SU-DHL-6 (cell line): ENCODE data around the gene PRKAR2B.

Source experiments
- H2AFZ ChIP-seq: fragments of 200-600 bp; sonication (generic); 2 replicates; pipeline ENCODE4 v1.6.1; 2014; ENCODE audit warnings: low read depth, mild to moderate bottlenecking, moderate library complexity, mixed read lengths, antibody characterized with exemption, low read length; ENCODE audit not compliant: severe bottlenecking
- H3F3A ChIP-seq: fragments of 200-600 bp; shearing (Covaris generic); 2 replicates; pipeline ENCODE4 v1.6.0; 2016; ENCODE audit warnings: antibody characterized with exemption, mild to moderate bottlenecking; ENCODE audit not compliant: insufficient read depth
- H3K27ac ChIP-seq: fragments of 200-600 bp; sonication (generic); 2 replicates; pipeline ENCODE4 v1.5.1; 2016; ENCODE audit warnings: low read depth, mild to moderate bottlenecking, low read length, moderate library complexity, mixed read lengths
- H3K27me3 ChIP-seq: fragments of 200-600 bp; sonication (generic), shearing (Covaris generic); 2 replicates; pipeline ENCODE4 v1.6.0; 2014; ENCODE audit warnings: mild to moderate bottlenecking, low read length
- H3K36me3 ChIP-seq: fragments of 200-600 bp; sonication (generic); 2 replicates; pipeline ENCODE4 v1.6.1; 2014; ENCODE audit warnings: mild to moderate bottlenecking, low read length, mixed read lengths
- H3K4me2 ChIP-seq: fragments of 300-600, 200-600 bp; shearing (Covaris generic), sonication (generic); 2 replicates; pipeline ENCODE4 v1.6.0; 2014; ENCODE audit warnings: low read length, low read depth, mild to moderate bottlenecking; ENCODE audit not compliant: poor library complexity, severe bottlenecking
- H3K4me3 ChIP-seq: fragments of 200-600 bp; sonication (generic); 2 replicates; pipeline ENCODE4 v1.5.1; 2014; ENCODE audit warnings: antibody characterized with exemption, low read length, mild to moderate bottlenecking, mixed read lengths; ENCODE audit not compliant: insufficient read depth, poor library complexity, severe bottlenecking
- H3K79me2 ChIP-seq: fragments of 200-600 bp; sonication (generic); 2 replicates; pipeline ENCODE4 v1.6.1; 2014; ENCODE audit warnings: mild to moderate bottlenecking, low read length, moderate library complexity; ENCODE audit not compliant: insufficient read depth
- H3K9ac ChIP-seq: fragments of 200-600 bp; sonication (generic); 2 replicates; pipeline ENCODE4 v1.7.0; 2014; ENCODE audit warnings: mild to moderate bottlenecking, low read length
- H3K9me2 ChIP-seq: fragments of 200-600 bp; sonication (generic); replicated peaks from 2 replicates; pipeline ENCODE4 v1.6.1; 2014; ENCODE audit warnings: low read length; ENCODE audit not compliant: insufficient read depth
- H3K9me3 ChIP-seq: fragments of 200-600 bp; sonication (generic); 2 replicates; pipeline ENCODE4 v1.6.1; 2014; ENCODE audit warnings: low read length, mixed read lengths; ENCODE audit not compliant: insufficient read depth
- H4K20me1 ChIP-seq: fragments of 200-600 bp; sonication (generic); 2 replicates; pipeline ENCODE4 v1.6.1; 2014; ENCODE audit warnings: low read depth, mild to moderate bottlenecking, antibody characterized with exemption, low read length, moderate library complexity, mixed read lengths
- EZH2phosphoT487 ChIP-seq: fragments of 200-600 bp; sonication (generic), shearing (Covaris generic); conservative IDR thresholded peaks from 2 replicates; pipeline ENCODE4 v1.6.1; 2018; ENCODE audit warnings: mild to moderate bottlenecking, antibody characterized with exemption, low read length, moderate library complexity, mixed read lengths
- TF ChIP-seq, protein P1 (sequence below): fragments of 200-600 bp; sonication (generic); IDR thresholded peaks from one replicate; pipeline ENCODE4 v1.5.1; 2017; ENCODE audit warnings: antibody characterized with exemption, mild to moderate bottlenecking, low read length, moderate library complexity; ENCODE audit not compliant: insufficient read depth, poor library complexity, severe bottlenecking

PRKAR2B gene

DNA sequence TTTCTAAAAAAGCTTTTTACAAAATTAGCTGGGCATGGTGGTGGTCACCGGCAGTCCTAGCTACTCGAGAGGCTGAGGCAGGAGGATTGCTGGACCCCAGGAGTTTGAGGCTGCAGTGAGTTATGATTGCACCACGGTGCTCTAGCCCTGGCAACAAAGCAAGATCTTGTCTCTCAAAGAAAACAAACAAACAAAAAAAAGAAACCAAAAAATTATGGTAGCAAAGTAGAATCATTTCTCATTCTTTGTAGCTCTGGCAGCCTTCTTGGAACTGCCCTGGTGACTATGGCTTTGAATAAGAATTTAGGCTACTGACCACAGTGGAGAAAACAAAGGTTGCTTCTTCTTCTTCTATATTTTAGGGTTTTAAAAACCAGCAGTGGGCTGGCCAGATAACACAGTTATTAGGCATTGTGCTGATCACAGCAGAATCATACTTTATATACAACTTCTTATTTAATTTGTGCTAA is 41.9 kb upstream of the PRKAR2B start:
- no peak overlapping the region for H3K27ac ChIP-seq
- H3K4me2 ChIP-seq = no peak overlapping the region
- H4K20me1 ChIP-seq = no peaks in the 10 kb centered on the region
- no peak overlapping the region for H3K9ac ChIP-seq
- no peak overlapping the region for H2AFZ ChIP-seq
- no peaks in the 10 kb centered on the region for H3K36me3 ChIP-seq
- no peaks in the 10 kb centered on the region for H3K27me3 ChIP-seq
- TF ChIP-seq, protein P1, sequence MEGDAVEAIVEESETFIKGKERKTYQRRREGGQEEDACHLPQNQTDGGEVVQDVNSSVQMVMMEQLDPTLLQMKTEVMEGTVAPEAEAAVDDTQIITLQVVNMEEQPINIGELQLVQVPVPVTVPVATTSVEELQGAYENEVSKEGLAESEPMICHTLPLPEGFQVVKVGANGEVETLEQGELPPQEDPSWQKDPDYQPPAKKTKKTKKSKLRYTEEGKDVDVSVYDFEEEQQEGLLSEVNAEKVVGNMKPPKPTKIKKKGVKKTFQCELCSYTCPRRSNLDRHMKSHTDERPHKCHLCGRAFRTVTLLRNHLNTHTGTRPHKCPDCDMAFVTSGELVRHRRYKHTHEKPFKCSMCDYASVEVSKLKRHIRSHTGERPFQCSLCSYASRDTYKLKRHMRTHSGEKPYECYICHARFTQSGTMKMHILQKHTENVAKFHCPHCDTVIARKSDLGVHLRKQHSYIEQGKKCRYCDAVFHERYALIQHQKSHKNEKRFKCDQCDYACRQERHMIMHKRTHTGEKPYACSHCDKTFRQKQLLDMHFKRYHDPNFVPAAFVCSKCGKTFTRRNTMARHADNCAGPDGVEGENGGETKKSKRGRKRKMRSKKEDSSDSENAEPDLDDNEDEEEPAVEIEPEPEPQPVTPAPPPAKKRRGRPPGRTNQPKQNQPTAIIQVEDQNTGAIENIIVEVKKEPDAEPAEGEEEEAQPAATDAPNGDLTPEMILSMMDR = no peak
- no peak for TF ChIP-seq EZH2phosphoT487
- H3K79me2 ChIP-seq = no peaks in the 10 kb centered on the region
- no peaks in the 10 kb centered on the region for H3K9me2 ChIP-seq
- H3F3A ChIP-seq = no peaks in the 10 kb centered on the region
- no peaks in the 10 kb centered on the region for H3K9me3 ChIP-seq
- H3K4me3 ChIP-seq = no peak overlapping the region

DNA sequence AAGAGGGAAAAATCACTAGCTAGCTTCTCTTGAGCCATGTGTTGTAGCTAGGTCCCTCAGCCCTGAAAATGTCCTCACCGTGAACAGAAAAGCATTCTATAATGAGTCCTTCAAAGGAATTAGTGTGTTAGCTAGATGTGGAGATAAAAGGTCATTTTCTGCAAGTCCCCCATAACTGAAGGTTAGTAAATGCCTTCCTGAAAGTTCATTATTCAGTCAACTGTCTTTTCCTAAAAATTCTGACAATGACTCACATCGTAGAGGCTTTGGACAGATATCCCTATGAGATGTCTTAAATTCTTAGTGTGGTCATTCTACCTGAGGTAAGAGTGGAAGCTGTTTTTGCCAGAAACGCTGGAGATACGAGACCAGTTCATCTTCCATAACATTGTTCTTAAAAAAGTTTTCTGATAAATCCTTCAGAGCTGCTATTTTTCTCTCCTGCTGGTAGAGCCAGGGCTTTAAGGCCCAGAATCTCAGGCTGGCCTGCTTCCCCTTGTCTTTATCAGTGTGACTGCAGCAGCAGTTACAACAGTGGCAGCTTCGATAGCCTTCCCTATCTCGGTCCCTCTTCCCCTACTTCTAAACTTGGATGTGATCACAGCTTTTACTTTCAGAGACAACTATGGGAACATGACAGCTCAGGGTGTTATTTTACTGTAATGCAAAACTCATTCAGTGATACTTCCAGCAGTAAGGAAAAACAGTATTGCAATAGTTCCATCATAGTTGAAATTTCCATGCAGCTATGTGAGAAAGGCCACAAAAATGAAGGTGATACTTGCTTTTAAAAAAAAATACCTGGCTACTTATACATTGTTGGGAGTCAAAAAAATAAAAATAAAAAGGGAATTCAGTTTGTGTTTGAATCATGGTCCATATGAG is 37.3 kb upstream of the PRKAR2B start:
- TF ChIP-seq, protein P1 = no peak
- no peak for TF ChIP-seq EZH2phosphoT487
- Histone ChIP-seq H3K9me3 (no peaks in the 10 kb centered on the region), H3K9me2 (no peaks in the 10 kb centered on the region), H3K27ac (no peak overlapping the region), H3K27me3 (no peaks in the 10 kb centered on the region), H3K4me3 (no peak overlapping the region), H3K79me2 (no peaks in the 10 kb centered on the region), H2AFZ (no peak overlapping the region), H3K4me2 (no peak overlapping the region), H3F3A (no peaks in the 10 kb centered on the region), H3K36me3 (no peaks in the 10 kb centered on the region), H3K9ac (no peak overlapping the region), H4K20me1 (no peaks in the 10 kb centered on the region)

DNA sequence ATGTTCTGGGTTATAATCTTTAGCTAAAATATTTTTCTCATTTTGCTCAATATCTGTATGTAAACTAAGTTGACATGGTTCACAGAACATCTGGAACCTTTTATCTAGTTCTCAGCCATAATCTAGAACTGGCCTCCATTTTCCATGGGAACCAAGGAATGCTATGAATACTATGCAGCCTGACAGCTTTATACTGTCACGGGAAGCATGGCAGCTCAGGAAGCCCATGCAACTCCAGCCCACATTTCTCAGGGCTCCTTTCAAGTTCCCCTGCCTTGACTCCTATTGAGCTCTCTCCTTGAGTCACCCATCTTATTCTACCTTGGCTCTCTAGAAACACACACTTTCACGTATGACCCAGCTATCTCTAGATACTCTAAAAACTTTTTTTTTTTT is 36.6 kb upstream of the PRKAR2B start:
- Histone ChIP-seq H3K27me3 (no peaks in the 10 kb centered on the region), H3F3A (no peaks in the 10 kb centered on the region)

More for the DNA sequence above, 36.6 kb upstream of the PRKAR2B start:
- no peak overlapping the region for H3K4me3 ChIP-seq
- no peak overlapping the region for H2AFZ ChIP-seq
- H4K20me1 ChIP-seq = no peaks in the 10 kb centered on the region
- H3K9me2 ChIP-seq = no peaks in the 10 kb centered on the region
- no peaks in the 10 kb centered on the region for H3K9me3 ChIP-seq
- no peak overlapping the region for H3K4me2 ChIP-seq
- H3K79me2 ChIP-seq = no peaks in the 10 kb centered on the region
- no peak overlapping the region for H3K9ac ChIP-seq
- TF ChIP-seq EZH2phosphoT487 = no peak
- TF ChIP-seq, protein P1 = no peak
- H3K27ac ChIP-seq = no peak overlapping the region
- no peaks in the 10 kb centered on the region for H3K36me3 ChIP-seq
